Spleen (tissue), 11 donors: ENCODE measurements around the gene KRT23. TPM values are rescaled to one million over a fixed set of nuclear protein-coding genes. Genes with fewer than 3 reads are reported as not detected.

Experiments used
- DNase-seq: peaks from one replicate; pipeline ENCODE4 v3.0.0-alpha.2; 2020
- H3K27ac ChIP-seq, 8 donors: fragments of 200-600 bp; sonication (generic) in 7 of 8; 1 replicate in 4 of 8; 2 replicates in 4 of 8; pipeline versions ENCODE4 v1.5.0 to v1.8.0; 2016 to 2021; ENCODE audit warnings: inconsistent platforms in 4 of 8, mild to moderate bottlenecking in 4 of 8, moderate library complexity in 1 of 8
- H3K27me3 ChIP-seq, 7 donors: fragments of 200-600 bp; sonication (generic) in 6 of 7; replicated peaks in 1 of 7; 1 replicate in 4 of 7; 2 replicates in 3 of 7; pipeline versions ENCODE4 v1.5.0 to v1.8.0; 2016 to 2021; ENCODE audit warnings: inconsistent platforms in 3 of 7, mild to moderate bottlenecking in 1 of 7
- H3K36me3 ChIP-seq, 6 donors: fragments of 200-600 bp; sonication (generic) in 5 of 6; 1 replicate in 4 of 6; 2 replicates in 2 of 6; pipeline versions ENCODE4 v1.5.0 to v1.8.0; 2016 to 2021; ENCODE audit warnings: inconsistent platforms in 2 of 6
- H3K4me1 ChIP-seq, 6 donors: fragments of 200-600 bp; sonication (generic) in 5 of 6; 1 replicate in 3 of 6; 2 replicates in 3 of 6; pipeline versions ENCODE4 v1.5.0 to v1.8.0; 2016 to 2021; ENCODE audit warnings: inconsistent platforms in 3 of 6
- H3K4me3 ChIP-seq, 8 donors: fragments of 200-600 bp; sonication (generic) in 7 of 8; 1 replicate in 4 of 8; 2 replicates in 4 of 8; pipeline versions ENCODE4 v1.5.0 to v1.8.0; 2016 to 2021; ENCODE audit warnings: inconsistent platforms in 4 of 8, mild to moderate bottlenecking in 4 of 8, moderate library complexity in 2 of 8
- H3K9me3 ChIP-seq, 8 donors: fragments of 200-600 bp; sonication (generic) in 7 of 8; 1 replicate in 4 of 8; 2 replicates in 4 of 8; pipeline versions ENCODE4 v1.5.0 to v1.8.0; 2016 to 2021; ENCODE audit warnings: inconsistent platforms in 4 of 8
- POLR2A ChIP-seq, 3 donors: fragments of 450-650 bp; IDR thresholded peaks; one replicate each; pipeline ENCODE4 v1.5.1; 2017; ENCODE audit warnings: antibody characterized with exemption in 3 of 3, mild to moderate bottlenecking in 1 of 3
- POLR2AphosphoS5 ChIP-seq, 3 donors: sonication (generic); formaldehyde crosslinking; IDR thresholded peaks; one replicate each; pipeline ENCODE4 v1.5.1; 2017; ENCODE audit warnings: antibody characterized with exemption in 3 of 3
- WGBS, 5 donors: extraction: QIAGEN DNeasy Blood & Tissue Kit in 3 of 5; methylation state at CpG; one replicate each; pipeline versions ENCODE4 v1.1.5 to v1.1.7; 2013 to 2018; 5-methylcytosine and 5-hydroxymethylcytosine counted together
- intact Hi-C: fragments of 100-400 bp; cut with DNase I; formaldehyde crosslinking; loops from one replicate; pipeline ENCODE4 v1.15.0; 2023; ENCODE audit warnings: low total_unique reads
- polyA plus RNA-seq, 3 donors: library from polyadenylated mRNA; stranded (reverse); fragments of 200-250 nt; gene quantifications; one replicate each; pipeline ENCODE4 v1.2.1, GENCODE V29; 2013
- total RNA-seq, 7 donors: library from RNA; depleted of rRNA in 3 of 7; stranded (reverse); fragments of >200 nt in 3 of 7; fragmentation: NEBNext Ultra II Directional in 4 of 7; extraction: Animal tissue kit (Norgen Biotek cat#: 25700) in 4 of 7; gene quantifications; one replicate each; pipeline versions ENCODE4 v1.1.0 to v1.2.1, GENCODE V29; 2016 to 2021
- TF ChIP-seq, protein P1 (sequence below), 11 experiments: fragments of 200-600 bp in 7 of 11; fragments of 450-650 bp in 4 of 11; sonication (generic) in 4 of 11; IDR thresholded peaks in 8 of 11; conservative IDR thresholded peaks in 3 of 11; 1 replicate in 7 of 11; 2 replicates in 4 of 11; pipeline versions ENCODE4 v1.4.0 to v1.8.0; 2016 to 2021; ENCODE audit warnings: antibody characterized with exemption in 11 of 11, inconsistent platforms in 4 of 11, mild to moderate bottlenecking in 1 of 11
- donor health status: healthy with polysubstance abuse.
- donor health status: DM: no; HTN: no; CAD: no; lungs with moderate emphysema.
- donor health status: DM: no; HTN: no; CAD: no.
- donor health status: Bipolar disorder and iron deficiency.
- donor health status: healthy.
- donor health status: DM: no; HTN: no; CAD: no.
- donor health status: DM: yes; HTN: yes; CAD: no.

The KRT23 gene
- total and polyA plus RNA-seq, 10 donors = 0.03 to 21.7 (median 2.9) TPM

- Histone ChIP-seq H3K9me3 (no peaks in the 10 kb centered on the region), H3K4me3 (no peak overlapping the region), H3K36me3 (no peaks in the 10 kb centered on the region), H3K4me1 (no peaks in the 10 kb centered on the region), H3K27ac (no peak overlapping the region), H3K27me3 (peaks cover 0 to 17% (median 0%) of the 10 kb centered on the region in 7 donors)
- intact Hi-C loops = no loop called here
- DNase-seq = no peak
- TF ChIP-seq, protein P1, sequence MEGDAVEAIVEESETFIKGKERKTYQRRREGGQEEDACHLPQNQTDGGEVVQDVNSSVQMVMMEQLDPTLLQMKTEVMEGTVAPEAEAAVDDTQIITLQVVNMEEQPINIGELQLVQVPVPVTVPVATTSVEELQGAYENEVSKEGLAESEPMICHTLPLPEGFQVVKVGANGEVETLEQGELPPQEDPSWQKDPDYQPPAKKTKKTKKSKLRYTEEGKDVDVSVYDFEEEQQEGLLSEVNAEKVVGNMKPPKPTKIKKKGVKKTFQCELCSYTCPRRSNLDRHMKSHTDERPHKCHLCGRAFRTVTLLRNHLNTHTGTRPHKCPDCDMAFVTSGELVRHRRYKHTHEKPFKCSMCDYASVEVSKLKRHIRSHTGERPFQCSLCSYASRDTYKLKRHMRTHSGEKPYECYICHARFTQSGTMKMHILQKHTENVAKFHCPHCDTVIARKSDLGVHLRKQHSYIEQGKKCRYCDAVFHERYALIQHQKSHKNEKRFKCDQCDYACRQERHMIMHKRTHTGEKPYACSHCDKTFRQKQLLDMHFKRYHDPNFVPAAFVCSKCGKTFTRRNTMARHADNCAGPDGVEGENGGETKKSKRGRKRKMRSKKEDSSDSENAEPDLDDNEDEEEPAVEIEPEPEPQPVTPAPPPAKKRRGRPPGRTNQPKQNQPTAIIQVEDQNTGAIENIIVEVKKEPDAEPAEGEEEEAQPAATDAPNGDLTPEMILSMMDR (IDR thresholded peaks at IDR 0.05 in 8 of 11, conservative IDR thresholded peaks at IDR 0.05 in 3 of 11) = no peak
- TF ChIP-seq POLR2A (IDR thresholded peaks at IDR 0.05) = no peak
- no peak for TF ChIP-seq POLR2AphosphoS5 (IDR thresholded peaks at IDR 0.05)
- WGBS, 5 donors = 74 to 91% (median 88%) methylated on average over 3 of the region's 3 CpGs
These were observed 36.9 kb upstream of the KRT23 start for GRCh38 chr17:40974366-40974765.

- Histone ChIP-seq H3K9me3 (no peaks in the 10 kb centered on the region), H3K27me3 (peaks cover 0 to 4% (median 0%) of the 10 kb centered on the region in 7 donors), H3K27ac (no peak overlapping the region), H3K4me1 (no peaks in the 10 kb centered on the region), H3K4me3 (no peak overlapping the region), H3K36me3 (no peaks in the 10 kb centered on the region)
- TF ChIP-seq POLR2AphosphoS5 (IDR thresholded peaks at IDR 0.05) = no peak
- no peak for TF ChIP-seq POLR2A (IDR thresholded peaks at IDR 0.05)
- TF ChIP-seq, protein P1 (IDR thresholded peaks at IDR 0.05 in 8 of 11, conservative IDR thresholded peaks at IDR 0.05 in 3 of 11) = no peak
- intact Hi-C loops = no loop called here
- WGBS, 5 donors = 72 to 87% (median 85%) methylated on average over 1 of the region's 1 CpG
- DNase-seq = no peak
These were observed 30.1 kb upstream of the KRT23 start for GRCh38 chr17:40967582-40967981.

- H3K4me3 ChIP-seq = no peak within 1 kb of the TSS
- no peak for DNase-seq
- H3K27ac ChIP-seq = no peak within 1 kb of the TSS
- no peaks in the 10 kb centered on the region for H3K4me1 ChIP-seq
- WGBS, 5 donors = 48 to 69% (median 66%) methylated on average over 1 of the region's 1 CpG
- no peak for TF ChIP-seq POLR2AphosphoS5 (IDR thresholded peaks at IDR 0.05)
- TF ChIP-seq POLR2A (IDR thresholded peaks at IDR 0.05) = no peak
- TF ChIP-seq, protein P1 (IDR thresholded peaks at IDR 0.05 in 8 of 11, conservative IDR thresholded peaks at IDR 0.05 in 3 of 11) = no peak
- no peaks in the 10 kb centered on the region for H3K9me3 ChIP-seq
- H3K27me3 ChIP-seq = peaks cover 0 to 4% (median 0%) of the 10 kb centered on the region in 7 donors
- H3K36me3 ChIP-seq = no peaks in the 10 kb centered on the region
- intact Hi-C loops = no loop called here
These were observed 29.4 kb upstream of the KRT23 start, which contains the start of gene KRT39 for GRCh38 chr17:40966848-40967247. KRT39 (minus strand) TSS chr17:40966948; CDS start chr17:40966856, 92 bp downstream.

- intact Hi-C loops = no loop called here
- 47 to 59% (median 51%) methylated on average over 1 of the region's 1 CpG for whole genome bisulfite sequencing, 5 donors
- Histone ChIP-seq H3K27me3 (peaks cover 0 to 6% (median 0%) of the 10 kb centered on the region in 7 donors), H3K36me3 (no peaks in the 10 kb centered on the region), H3K4me3 (no peak overlapping the region), H3K9me3 (no peaks in the 10 kb centered on the region), H3K27ac (no peak overlapping the region), H3K4me1 (no peaks in the 10 kb centered on the region)
- no peak for DNase-seq
- TF ChIP-seq, protein P1 (IDR thresholded peaks at IDR 0.05 in 8 of 11, conservative IDR thresholded peaks at IDR 0.05 in 3 of 11) = peak in 10 of 11 experiments; percentile 20 to 81 (median 62)
- no peak for TF ChIP-seq POLR2A (IDR thresholded peaks at IDR 0.05)
These were observed 26.4 kb upstream of the KRT23 start for GRCh38 chr17:40963838-40964237.
